Dermis blood vessel endothelial cell (primary cell): ENCODE data around the gene ST3GAL3. TPM values are rescaled to one million over a fixed set of nuclear protein-coding genes. Genes with fewer than 3 reads are reported as not detected.

Source experiments
- DNase-seq: peaks from one replicate; pipeline ENCODE4 v3.0.0; 2010
- total RNA-seq: library from RNA; depleted of rRNA; stranded (reverse); fragments of >200 nt; gene quantifications from 2 replicates; pipeline ENCODE4 v1.2.3, GENCODE V29; 2014

ST3GAL3 gene
- total RNA-seq, 1 donor from 2014 or later, result 14.6 TPM

DNA sequence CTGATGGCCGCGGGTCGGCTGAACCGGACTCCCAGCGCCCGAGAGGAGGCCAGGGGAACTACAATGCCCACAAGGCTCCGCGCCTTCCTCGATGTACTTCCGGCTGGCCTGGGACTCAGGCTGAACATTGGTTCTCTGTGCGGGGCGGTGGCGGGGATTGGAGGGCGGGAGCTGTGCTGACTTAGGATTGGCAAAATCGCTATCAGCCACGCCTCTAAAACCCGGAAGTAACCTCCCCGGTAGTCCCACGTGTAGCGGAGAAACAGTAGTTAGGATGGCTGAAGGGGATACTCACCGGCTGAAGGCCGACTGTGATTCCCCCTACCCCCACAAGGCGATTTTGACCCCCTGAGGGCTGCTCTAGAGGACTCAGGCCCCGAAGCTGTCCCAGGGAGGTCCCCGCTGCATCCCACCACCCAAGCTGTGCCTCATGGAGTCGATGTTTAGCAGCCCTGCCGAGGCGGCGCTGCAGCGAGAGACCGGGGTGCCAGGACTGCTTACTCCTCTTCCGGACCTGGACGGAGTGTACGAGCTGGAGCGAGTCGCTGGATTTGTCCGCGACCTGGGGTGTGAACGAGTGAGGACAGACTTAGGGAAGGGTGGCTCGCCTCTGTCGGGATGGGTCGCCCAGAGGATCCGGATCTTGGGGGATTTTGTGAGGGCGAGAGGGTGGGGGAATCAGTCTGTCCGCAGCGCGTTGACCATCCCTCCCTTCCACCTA is 262.6 kb downstream of the ST3GAL3 start, which contains the start of gene DPH2:
DPH2 (plus strand) TSS at position 265 of the 721 bp plus-strand sequence; CDS start at position 431, 166 bp downstream.
- peak; percentile 98 for DNase-seq

DNA sequence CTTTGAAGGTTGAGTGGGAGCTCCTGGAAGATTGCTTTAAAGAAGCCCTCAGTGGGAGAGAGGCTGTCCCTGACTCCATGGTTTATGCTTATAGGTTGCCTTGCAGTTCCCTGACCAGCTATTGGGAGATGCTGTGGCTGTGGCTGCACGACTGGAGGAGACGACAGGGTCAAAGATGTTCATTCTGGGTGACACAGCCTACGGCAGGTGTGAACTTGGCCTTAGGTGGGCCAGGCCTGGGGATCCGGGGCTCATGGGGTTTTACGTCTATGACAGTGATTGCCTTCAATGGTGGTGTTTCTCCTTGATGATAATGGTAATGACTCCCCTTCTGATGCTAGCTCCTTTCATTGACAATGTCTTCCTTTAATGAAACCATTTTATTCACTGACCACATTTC is 263.2 kb downstream of the ST3GAL3 start:
- DNase-seq, result no peak

DNA sequence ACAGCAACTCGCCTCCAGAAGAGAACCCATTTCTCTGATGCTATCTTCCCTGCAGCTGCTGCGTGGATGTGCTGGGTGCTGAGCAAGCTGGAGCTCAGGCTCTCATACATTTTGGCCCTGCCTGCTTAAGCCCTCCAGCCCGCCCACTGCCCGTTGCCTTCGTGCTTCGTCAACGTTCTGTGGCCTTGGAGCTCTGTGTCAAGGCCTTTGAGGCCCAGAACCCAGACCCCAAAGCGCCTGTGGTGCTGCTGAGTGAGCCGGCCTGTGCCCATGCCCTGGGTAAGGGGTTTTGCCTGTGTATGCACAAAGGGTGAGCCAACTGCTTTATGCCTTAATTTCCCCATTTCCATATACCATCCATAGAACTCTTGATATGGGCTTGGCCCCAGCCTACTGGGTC is 263.6 kb downstream of the ST3GAL3 start:
- no peak for DNase-seq

- no peak for DNase-seq
These were observed 264.1 kb downstream of the ST3GAL3 start for GRCh38 chr1:43971336-43971980.

DNA sequence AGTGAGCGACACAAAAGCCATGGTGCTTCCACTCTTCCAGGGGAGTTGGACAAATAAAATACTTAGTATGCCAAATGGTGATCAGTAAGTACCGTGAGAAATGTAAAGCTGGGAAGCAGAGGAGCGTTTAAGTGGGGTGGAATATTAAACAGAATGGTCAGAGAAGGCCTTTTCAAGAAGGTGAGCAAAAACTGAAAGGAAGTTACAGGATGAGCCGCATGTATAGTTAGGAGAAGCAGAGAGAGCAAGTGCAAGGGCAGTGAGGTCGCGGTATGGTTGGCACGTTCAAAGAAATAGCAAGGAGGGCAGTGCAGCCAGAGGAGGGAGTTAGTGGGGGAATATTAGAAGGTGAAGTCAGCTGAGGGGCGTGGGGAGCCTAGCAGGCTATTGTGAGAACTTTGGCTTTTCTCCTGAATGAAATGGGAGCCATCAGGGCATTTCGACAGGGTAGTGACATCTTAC is 266.7 kb downstream of the ST3GAL3 start:
- DNase-seq, result peak; percentile 36

DNA sequence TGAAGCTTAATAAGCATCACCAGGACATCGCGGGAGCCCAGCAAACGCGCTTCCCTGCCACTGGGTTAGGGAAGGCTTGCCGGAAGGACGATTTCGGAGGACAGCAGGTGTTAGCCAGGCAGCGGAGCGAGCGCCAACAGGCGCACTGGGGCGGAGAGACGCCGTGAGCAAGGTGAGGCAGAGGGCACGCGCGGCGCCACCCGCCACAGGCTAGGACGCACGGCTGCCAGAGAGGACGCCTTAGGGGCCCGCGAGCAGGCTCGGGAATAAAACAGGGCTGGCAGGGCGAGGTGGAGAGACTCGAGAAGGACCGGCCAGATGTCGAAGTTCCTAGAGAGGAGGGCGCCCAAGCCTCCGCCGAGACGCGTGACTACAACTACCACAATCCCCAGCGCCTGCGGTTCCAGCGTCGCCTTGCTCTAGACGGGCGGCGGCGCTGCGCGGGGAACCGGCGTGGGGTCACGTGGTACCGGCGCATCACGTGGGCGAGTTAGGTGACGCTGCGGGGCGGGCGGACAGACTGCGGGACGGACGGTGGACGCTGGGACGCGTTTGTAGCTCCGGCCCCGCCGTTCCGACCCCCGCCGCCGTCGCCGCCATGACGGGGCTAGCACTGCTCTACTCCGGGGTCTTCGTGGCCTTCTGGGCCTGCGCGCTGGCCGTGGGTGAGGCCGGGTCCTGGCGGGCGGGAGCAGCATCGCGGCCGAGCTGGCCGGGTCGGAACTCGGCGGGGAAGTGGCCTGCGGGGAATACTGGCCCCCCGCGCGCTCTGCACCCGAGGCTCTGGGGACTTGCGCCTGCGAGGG is 267.3 kb downstream of the ST3GAL3 start, which contains the start of gene ATP6V0B:
ATP6V0B (plus strand) TSS at position 518 of the 806 bp plus-strand sequence; CDS start at position 599, 81 bp downstream.
- DNase-seq, result peak; percentile 97

- peak; percentile 41 for DNase-seq
These were observed 268.1 kb downstream of the ST3GAL3 start for GRCh38 chr1:43975249-43975961.

GRCh38 chr1:43976045-43976444 is 268.7 kb downstream of the ST3GAL3 start:
- DNase-seq, result no peak

DNA sequence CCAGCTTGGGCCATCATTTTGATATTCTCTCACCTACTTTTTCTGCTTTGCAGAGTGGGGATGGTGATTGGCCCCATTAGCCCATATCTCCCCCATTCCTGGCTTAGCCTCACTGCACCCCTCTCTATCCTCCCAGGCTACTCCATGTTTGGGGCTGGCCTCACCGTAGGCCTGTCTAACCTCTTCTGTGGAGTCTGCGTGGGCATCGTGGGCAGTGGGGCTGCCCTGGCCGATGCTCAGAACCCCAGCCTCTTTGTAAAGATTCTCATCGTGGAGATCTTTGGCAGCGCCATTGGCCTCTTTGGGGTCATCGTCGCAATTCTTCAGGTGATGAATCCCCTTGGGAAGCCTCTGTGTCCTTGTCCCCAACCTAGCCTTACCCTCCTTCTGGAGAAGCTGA is 269.6 kb downstream of the ST3GAL3 start:
- no peak for DNase-seq

DNA sequence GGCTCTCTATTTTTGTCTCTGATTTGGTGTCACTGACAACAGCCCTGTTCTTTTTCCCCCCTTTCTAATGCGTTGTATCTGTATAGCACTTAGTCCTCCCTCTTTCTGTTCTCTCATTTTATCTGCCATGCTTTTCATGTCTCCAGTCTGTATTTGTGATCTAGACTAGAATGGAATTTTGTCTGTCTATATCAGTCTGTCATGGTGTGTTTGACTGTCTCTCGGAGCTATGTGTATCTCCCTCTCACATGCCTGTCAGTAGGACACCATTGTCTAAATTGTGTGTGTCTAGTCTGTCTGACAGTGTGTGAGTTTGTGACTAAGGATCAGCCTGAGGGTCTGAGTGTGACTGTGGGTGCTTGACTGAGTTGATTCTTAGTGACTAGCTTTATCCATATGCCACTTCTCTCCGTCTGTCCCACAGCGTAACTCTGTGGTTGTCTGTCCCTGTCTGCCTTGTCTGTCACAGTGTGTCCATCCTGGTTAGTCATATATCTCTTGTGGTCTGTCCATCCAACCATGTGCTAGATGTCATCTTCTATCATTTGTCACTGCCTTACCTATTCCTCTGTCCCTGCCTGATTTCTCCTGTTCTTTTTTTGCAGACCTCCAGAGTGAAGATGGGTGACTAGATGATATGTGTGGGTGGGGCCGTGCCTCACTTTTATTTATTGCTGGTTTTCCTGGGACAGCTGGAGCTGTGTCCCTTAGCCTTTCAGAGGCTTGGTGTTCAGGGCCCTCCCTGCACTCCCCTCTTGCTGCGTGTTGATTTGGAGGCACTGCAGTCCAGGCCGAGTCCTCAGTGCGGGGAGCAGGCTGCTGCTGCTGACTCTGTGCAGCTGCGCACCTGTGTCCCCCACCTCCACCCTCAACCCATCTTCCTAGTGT is 270.3 kb downstream of the ST3GAL3 start:
- no peak for DNase-seq

GRCh38 chr1:43978264-43978550 is 270.9 kb downstream of the ST3GAL3 start:
- DNase-seq, result no peak

- peak; percentile 53 for DNase-seq
These were observed 271.4 kb downstream of the ST3GAL3 start, which contains the start of gene B4GALT2 for GRCh38 chr1:43978551-43979260. Gene B4GALT2 (plus strand): TSS chr1:43979210. CDS start chr1:43981161, 1,951 bp downstream.

DNA sequence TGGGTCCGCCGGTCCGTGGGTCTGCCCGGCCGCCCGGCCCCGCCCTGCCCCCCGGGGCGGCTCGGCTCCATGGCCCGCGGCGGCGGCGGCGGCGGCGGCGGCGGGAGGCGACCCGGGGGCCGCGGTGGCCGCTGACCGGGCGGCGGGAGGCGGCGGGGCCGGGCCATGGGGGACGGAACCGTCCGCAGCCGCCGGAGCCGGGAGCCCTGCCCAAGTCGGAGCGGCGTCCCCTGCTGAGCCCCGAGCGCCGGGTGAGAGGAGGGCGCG is 271.9 kb downstream of the ST3GAL3 start:
- DNase-seq, result no peak

DNA sequence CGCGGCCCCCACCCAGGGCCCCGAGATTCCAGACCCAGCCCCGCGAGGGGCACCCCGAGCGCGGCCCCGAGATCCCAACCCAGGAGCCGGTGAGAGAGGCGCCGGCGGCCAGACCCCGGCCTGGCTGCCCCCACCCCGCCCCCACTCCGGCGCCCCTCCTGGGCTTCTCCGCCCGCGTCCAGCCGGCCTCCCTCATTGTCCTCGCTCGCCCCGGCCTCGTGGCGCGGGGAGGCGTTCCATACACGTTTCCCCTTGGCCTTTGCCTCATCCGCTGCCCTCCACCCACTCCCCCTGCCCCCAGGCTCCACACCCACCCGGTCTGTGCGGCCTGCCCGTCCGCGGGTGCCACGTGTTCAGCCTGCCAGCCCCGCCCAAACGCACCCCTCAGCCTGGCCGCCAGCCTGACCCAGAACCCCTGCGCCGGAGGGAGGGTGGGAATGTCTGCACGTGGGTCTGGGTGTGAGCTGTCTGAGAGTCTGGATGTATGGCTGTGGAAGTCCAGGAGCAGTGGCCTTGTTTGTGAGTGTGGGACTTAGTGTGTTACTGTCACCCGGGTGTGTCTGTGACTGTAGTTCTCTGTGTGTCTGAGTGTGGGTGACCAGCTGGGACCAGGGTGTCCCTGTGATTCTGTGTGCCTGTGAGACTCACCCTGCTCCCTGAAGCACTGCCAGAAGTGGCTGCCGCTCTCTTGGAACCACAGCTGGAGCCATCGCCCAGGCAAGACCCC is 272.4 kb downstream of the ST3GAL3 start:
- DNase-seq, result peak; percentile 43

DNA sequence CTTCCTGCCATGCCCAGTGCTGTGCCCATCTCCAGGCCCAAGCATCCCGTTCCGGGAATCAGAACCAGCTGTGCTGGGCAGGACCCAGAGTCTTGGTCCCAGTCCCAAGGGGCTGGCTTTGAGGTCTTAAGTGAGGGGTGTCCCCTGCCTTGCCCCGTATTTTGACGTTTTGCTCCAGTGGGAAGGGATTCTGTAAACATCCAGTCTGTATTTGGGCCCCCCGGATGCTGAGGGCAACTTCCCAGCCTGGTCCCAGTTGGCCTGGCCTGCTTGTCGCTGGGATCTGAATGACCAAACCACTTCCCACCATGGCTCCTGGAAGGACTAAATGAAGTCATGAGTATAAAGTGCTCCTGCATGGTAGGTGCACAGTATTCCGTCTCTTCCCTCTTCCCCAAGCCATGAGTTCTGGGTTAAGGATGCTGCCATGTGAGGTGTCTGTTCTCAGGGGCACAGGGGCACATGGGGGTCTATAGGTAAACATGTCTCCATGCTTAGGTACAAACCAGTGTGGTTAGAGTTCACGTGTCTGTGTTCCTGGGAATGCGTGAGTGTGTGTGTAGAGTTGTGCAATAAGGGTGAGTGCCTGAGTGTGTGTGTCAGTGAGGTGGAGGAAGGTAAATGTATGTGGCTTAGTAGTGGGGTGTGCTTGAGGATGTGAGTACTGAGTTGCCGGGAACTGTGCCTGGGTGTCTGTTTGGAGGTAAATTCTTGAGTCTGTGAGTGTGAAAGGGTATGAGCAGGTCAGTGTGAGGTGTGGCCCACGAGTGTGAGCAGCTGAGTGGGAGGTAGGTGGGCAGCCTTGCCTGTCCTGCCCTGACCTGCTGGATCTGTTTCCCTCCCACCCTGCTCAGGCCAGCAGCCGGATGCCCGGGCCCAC is 273.2 kb downstream of the ST3GAL3 start:
- no peak for DNase-seq
